HG03521 (cell line): ENCODE results near the gene ASIC2.
"Not testable (repeated sequence)": the region's sequence is repeated elsewhere in the genome, so short reads cannot be mapped to it uniquely, and the experiment has no call there.

Experiments
- ATAC-seq: cut with Tn5 transposase; IDR thresholded peaks from one replicate; pipeline ENCODE4 v1.9.1; 2021; ENCODE audit warnings: mild to moderate bottlenecking, moderate library complexity; ENCODE audit not compliant: unreplicated experiment

ASIC2 gene

DNA sequence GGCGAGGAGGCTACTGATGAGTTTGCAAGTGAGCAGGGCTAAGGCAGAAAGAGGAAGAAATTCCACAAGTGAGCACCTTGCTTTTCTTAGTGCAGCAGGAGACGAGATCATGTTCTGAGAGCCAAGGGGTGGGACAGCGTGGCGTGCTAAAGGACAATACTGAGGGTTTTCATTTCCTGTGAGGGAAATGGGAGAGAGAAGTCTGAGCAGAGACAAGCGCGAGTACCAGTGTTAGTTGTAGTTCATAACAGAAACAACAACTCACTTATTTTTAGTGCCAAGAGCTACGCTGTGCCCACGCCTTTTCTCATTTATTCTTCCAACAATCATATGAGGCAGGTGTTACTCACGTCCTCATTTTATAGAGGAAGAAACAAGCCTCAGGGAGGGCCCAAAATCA lies 299.1 kb downstream of the ASIC2 start:
- no peak for ATAC-seq

DNA sequence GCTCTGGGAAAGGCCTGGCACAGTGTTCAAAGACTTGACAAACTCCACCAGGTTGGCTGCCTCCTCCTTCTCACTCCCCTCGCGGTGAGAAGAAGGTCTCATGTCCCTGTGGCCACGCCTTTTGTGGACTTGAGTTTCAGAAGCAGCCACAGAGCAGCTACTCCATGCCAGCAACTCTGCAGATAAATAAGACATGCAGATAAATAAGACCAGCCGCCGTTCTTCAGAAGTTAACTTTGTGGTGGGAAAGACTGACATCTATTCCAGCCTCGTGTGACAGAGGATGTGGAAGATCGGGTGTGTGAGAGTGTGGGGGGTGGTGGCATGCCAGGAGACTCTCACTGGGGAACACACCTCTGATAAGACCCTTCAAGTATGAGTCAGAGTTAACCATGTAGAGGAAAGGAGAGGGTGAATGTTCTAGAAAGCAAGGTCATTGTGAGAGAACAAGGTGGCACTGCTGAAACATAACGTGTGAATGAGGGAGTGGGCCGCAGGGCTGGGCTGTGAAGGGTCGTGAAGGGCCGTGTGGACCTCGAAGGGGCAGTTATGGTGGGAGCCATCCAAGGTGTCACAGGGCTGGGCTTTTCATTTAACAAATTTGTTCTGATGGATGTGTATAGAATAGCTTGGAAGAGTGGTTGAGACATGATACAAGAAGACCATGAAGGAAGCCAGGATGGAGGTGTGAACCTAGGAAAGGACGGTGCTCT lies 300.6 kb downstream of the ASIC2 start:
- no peak for ATAC-seq

DNA sequence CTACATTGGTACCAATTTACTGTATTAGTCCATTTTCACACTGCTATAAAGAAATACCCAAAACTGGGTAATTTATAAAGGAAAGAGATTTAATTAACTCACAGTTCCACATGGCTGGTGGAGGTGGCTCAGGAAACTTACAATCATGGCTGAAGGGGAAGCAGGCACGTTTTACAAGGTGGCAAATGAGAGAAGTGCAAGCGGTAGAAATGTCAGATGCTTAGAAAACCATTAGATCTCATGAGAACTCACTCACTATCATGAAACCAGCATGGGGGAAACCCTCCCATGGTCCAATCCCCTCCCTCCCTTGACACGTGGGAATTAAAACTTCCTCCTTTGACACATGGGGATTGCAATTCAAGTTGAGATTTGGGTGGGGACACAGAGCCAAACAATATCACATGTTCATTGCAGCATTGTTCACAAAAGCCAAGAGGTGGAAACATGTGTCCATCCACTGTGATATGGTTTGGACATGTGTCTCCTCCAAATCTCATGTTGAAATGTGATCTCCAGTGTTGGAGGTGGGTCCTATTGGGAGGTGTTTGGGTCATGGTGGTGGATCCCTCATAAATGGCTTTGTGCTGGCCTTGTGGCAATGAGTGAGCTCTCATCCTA lies 304.5 kb downstream of the ASIC2 start:
- no peak for ATAC-seq

- ATAC-seq, result not testable (repeated sequence)
Measured at GRCh38 chr17:32987868-32988267, 305.2 kb downstream of the ASIC2 start.

DNA sequence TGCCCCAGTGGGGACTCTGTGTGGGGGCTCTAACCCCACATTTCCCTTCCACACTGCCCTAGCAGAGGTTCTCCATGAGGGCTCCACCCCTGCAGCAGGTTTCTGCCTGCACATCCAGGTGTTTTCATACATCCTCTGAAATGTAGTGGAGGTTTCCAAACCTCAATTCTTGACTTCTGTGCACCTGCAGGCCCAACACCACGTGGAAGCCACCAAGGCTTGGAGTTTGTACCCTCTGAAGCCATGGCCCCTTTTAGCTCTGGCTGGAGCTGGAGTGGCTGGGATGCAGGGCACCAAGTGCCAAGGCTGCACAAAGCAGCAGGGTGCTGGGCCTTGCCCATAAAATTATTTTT lies 305.7 kb downstream of the ASIC2 start:
- not testable (repeated sequence) for ATAC-seq

GRCh38 chr17:32985050-32985756 lies 307.9 kb downstream of the ASIC2 start:
- no peak for ATAC-seq

GRCh38 chr17:32981611-32982010 lies 311.5 kb downstream of the ASIC2 start:
- ATAC-seq, result not testable (repeated sequence)

DNA sequence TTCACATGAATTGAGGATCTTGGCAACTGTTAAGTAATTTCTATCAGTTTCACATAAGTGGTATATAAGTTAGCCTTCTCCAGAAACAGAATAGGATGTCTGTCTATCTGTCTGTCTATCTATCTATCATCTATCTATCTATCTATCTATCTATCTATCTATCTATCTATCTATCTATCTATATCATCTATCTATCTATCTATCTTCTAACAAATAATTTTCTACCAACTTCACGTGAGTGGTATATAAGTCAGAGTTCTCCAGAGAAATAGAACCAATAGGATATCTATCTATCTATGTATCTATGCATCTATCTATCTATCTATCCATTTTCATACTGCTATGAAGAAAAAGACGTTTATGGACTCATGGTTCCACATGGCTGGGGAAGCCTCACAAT lies 312.9 kb downstream of the ASIC2 start:
- no peak for ATAC-seq

- no peak for ATAC-seq
Measured at GRCh38 chr17:32976605-32977004, 316.5 kb downstream of the ASIC2 start.

DNA sequence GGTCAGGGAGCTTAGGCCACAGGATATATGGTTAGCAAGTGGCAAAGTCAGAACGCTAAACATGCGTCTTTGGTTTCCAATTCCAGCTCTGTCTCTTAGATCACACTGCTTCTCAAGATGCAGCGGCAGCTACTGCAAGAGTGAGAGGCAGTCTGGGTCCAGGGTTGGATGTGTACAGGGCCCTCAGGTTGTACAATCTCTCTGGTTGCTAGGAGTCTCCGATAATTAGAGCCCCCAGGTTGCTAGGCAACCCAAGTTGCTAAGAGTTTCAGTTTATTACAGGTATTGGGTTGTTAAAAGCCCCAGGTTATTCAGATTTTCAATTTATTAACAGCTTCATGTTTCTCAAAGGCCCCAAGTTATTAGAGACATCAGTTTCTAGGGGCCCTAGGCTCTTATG lies 317.0 kb downstream of the ASIC2 start:
- no peak for ATAC-seq

- no peak for ATAC-seq
Measured at GRCh38 chr17:32971171-32971570, 321.9 kb downstream of the ASIC2 start.

DNA sequence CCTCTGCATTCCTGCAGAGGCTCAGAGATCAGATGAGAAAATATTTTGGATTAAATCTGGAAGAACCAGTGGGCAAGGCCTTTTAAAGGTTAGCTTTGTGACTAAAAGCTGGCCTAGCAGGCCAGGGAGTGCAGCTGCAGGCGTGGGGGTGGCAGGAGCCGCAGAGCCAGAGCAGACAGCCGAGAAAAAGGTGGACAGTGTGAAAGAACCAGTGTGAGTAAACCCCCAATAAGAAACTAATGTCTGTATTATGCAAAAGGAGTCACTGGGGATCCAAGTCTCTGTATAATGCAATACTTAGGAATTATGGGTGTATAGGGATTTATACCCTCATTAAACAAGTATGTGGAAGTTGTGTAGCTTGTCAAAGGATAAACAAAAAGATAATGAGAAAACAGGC lies 322.8 kb downstream of the ASIC2 start:
- no peak for ATAC-seq

GRCh38 chr17:32969231-32969630 lies 323.9 kb downstream of the ASIC2 start:
- ATAC-seq, result not testable (repeated sequence)

DNA sequence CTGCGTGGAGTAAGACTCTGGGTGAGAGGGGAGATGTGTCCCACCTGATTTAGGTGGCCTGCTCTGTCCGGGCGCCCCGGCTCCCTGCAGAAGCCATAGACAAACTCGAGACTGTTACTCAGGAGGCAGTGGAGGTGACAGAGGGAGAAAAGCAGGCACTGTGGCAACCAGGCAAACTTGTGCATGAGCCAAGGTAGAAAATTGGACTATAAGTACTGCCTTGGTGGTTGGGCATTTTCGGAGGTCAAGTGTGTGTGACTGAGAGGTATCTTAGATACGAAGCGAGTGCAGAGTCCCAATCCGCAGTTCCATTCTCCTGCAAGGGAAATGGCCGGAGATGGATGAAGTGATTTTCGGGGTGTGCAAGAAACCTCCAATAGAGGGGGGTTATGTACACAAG lies 328.6 kb downstream of the ASIC2 start:
- no peak for ATAC-seq
